ENCODE data around the gene SLC12A1.
"Not testable (repeated sequence)": the region's sequence is repeated elsewhere in the genome, so short reads cannot be mapped to it uniquely, and the experiment has no call there.

Gene SLC12A1

GRCh38 chr15:48306639-48307038 lies 100.5 kb downstream of the SLC12A1 start:
- no peak for DNase-seq (ENCODE audit: low read depth in 4 of 4, low spot score in 1 of 4)

GRCh38 chr15:48307586-48307985 lies 101.5 kb downstream of the SLC12A1 start:
- no peak for DNase-seq (ENCODE audit: low read depth in 4 of 4, low spot score in 1 of 4)

DNA sequence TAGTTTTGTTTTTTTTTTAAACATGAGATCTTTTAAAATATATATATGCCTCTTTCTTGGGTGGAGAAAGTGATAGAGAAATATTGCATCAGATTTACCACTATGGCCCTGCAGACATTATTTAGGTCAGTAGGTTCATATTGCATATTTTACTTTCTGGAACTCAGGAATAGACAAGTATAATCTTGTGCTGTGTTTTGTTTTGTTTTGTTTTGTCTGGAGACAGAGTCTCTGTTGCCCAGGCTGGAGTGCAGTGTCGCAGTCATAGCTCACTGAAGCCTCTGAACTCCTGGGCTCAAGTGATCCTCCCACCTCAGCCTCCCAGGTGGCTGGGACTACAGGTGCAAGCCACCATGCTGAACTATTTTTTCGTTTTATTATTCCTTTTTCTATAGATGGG lies 103.6 kb downstream of the SLC12A1 start:
- DNase-seq (ENCODE audit: low read depth in 4 of 4, low spot score in 1 of 4), result no peak

- DNase-seq (ENCODE audit: low read depth in 4 of 4, low spot score in 1 of 4), result no peak
Measured at GRCh38 chr15:48313216-48313615, 107.1 kb downstream of the SLC12A1 start.

- DNase-seq (ENCODE audit: low read depth in 4 of 4, low spot score in 1 of 4), result no peak
Measured at GRCh38 chr15:48315041-48315440, 108.9 kb downstream of the SLC12A1 start.

GRCh38 chr15:48317221-48317620 lies 111.1 kb downstream of the SLC12A1 start:
- DNase-seq (ENCODE audit: low read depth in 4 of 4, low spot score in 1 of 4), result no peak

DNA sequence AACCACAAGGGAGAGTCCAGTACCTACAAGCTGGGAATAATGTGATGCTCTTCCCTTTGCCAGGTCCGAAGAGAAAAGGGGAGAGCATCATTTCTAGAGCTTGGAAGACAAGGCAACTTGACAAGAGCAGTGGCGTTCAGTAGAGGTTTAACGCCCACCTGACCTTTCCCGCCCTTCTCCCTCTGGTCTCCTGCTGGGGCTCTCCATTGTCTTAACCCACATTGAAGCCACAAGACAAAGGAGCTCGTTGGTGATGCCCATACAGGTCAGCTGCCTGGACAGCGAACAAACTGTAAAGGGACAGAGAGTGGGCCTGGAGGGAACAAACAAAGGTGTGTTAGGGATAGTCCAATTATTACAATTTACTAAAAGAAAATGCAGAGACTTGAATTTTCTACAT lies 112.0 kb downstream of the SLC12A1 start:
- no peak for DNase-seq (ENCODE audit: low read depth in 4 of 4, low spot score in 1 of 4)

DNA sequence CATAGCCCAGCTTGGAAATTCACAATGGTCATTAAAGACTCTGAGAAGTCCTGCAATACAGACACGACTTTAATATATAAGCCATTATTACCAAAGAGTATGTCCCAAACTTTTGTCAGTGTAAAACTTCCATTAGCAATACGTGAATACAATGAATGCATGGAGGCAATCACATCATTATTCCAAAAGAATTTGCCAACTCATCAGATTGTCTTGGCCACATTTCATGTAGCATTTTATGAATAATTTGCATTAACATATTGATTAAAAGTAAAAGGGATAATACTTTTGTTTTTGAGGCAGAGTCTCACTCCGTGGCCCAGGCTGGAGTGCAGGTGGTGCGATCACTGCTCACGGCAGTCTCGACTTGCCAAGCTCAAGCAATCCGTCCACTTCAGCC lies 117.2 kb downstream of the SLC12A1 start:
- no peak for DNase-seq (ENCODE audit: low read depth in 4 of 4, low spot score in 1 of 4)

GRCh38 chr15:48324949-48325348 lies 118.8 kb downstream of the SLC12A1 start:
- no peak for DNase-seq (ENCODE audit: low read depth in 4 of 4, low spot score in 1 of 4)

- DNase-seq (ENCODE audit: low read depth in 4 of 4, low spot score in 1 of 4), result no peak
Measured at GRCh38 chr15:48325400-48325799, 119.3 kb downstream of the SLC12A1 start.

DNA sequence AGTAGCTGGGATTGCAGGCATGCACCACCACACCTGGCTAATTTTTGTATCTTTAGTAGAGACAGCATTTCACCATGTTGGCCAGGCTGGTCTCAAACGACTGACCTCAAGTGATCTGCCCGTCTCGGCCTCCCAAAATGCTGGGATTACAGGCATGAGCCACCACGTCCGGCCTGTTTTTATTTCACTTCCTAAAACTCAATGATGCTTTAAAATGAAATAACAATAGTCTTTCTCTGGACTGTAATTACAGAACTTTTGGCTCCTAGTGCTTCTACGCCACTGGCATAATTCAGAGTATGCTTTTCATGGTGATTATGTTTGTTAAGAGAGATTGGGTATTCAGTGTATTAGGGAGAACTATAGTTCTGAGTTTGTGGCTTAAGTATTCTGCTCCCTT lies 120.1 kb downstream of the SLC12A1 start:
- DNase-seq (ENCODE audit: low read depth in 4 of 4, low spot score in 1 of 4), result not testable (repeated sequence)

GRCh38 chr15:48330105-48330785 lies 124.1 kb downstream of the SLC12A1 start:
- DNase-seq (ENCODE audit: low read depth in 4 of 4, low spot score in 1 of 4), result no peak

GRCh38 chr15:48330855-48331795 lies 125.0 kb downstream of the SLC12A1 start, which contains the start of gene DUT:
DUT (plus strand) TSS chr15:48331429; CDS start chr15:48331516, 87 bp downstream.
- peak; percentile 55 to 76 (median 64) for DNase-seq (ENCODE audit: low read depth in 4 of 4, low spot score in 1 of 4)

DNA sequence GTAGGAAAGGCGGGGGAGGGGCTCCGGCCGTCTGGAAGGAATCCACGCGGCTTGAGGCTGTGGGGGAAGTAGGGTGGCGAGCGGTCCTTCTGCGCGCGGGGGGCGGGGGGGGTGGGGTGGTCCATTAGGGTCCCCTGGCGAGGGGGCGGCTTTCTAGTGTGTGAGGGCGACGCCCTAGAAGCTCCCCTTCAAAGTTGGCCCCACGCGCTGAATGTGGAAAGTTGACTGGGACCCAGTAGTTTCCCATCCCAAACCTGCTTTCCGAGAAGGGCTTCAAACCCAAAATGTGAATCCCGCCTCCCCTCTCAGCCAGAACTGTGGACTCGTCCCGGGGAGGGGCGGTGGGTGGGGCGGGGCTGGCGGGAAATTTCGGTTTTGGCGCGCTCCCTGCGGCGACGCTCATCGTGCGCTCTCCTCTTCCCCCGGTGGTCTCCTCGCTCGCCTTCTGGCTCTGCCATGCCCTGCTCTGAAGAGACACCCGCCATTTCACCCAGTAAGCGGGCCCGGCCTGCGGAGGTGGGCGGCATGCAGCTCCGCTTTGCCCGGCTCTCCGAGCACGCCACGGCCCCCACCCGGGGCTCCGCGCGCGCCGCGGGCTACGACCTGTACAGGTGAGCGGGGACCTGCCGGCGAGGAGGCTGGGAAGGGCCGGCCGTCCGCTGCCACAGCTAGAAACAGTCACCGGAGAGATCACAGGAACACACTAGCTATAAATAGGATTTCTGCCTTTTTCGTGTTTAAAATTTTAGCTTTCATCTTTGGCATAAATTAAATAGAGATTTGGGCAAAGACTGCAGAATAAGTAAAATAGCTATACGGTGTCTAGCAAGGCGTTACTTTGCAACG lies 125.9 kb downstream of the SLC12A1 start:
- peak; percentile 53 to 73 (median 67) for DNase-seq (ENCODE audit: low read depth in 4 of 4, low spot score in 1 of 4)

DNA sequence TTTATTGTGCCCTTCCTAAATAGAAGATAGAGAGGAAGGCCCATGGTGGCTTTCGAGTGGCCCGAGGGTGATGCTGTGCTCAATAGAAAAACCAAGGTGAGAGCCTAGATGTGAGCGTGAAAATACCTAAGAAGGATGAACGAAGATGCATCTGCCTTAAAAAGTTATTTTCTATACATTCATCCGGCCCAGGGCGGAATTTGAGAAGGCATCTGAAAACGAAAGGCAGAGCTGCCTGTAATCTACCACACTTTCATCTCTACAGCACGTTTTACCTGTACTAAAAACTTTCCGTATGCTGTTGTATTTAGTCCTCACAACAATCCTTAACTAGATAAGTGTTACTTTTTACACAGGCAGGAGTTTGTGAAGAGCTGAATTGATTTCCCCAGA lies 126.5 kb downstream of the SLC12A1 start:
- DNase-seq (ENCODE audit: low read depth in 4 of 4, low spot score in 1 of 4), result peak in 1 of 4 experiments; percentile 2

- DNase-seq (ENCODE audit: low read depth in 4 of 4, low spot score in 1 of 4), result no peak
Measured at GRCh38 chr15:48333540-48333939, 127.4 kb downstream of the SLC12A1 start.

DNA sequence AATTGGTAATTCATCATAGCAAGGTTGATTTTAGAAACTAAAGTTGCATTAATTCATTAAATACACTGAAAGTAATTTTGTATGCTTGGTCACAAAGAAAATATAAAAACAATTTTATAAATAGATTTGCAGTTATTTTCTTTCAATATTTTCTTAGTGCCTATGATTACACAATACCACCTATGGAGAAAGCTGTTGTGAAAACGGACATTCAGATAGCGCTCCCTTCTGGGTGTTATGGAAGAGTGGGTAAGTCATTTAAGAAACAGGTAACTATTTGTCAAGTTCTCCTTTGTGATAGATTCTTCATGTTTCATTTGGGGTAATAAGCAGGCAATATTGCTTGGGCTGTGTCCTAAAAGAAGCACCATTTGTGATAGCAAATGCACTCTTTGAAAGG lies 128.2 kb downstream of the SLC12A1 start:
- DNase-seq (ENCODE audit: low read depth in 4 of 4, low spot score in 1 of 4), result no peak

- DNase-seq (ENCODE audit: low read depth in 4 of 4, low spot score in 1 of 4), result no peak
Measured at GRCh38 chr15:48336940-48337339, 130.8 kb downstream of the SLC12A1 start.

GRCh38 chr15:48337607-48338006 lies 131.5 kb downstream of the SLC12A1 start:
- no peak for DNase-seq (ENCODE audit: low read depth in 4 of 4, low spot score in 1 of 4)

GRCh38 chr15:48340111-48340510 lies 134.0 kb downstream of the SLC12A1 start:
- DNase-seq (ENCODE audit: low read depth in 4 of 4, low spot score in 1 of 4), result no peak

DNA sequence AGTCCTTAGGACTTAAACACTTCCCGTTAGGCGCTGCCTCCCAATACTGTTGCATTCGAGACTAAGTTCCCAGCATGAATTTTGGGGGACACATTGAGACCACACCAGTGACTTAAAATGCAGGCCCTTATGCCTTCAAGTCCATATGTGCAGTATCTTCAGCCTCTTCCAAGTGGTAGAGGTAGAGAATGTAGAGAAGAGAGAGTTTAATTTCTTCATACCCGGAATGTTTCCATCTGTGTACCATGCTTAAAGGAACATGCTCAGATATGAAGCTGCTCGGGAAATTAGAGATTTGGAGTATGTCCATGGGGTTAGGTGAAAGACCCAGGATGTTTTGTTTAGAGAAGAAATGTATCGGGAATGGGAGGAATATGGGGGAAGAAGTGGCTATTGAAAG lies 137.8 kb downstream of the SLC12A1 start:
- no peak for DNase-seq (ENCODE audit: low read depth in 4 of 4, low spot score in 1 of 4)
